T-helper 1 cell (primary cell): ENCODE results near the gene MYZAP.

Source experiments
- DNase-seq, 5 donors: peaks; one replicate each; pipeline ENCODE4 v3.0.0-alpha.2; 2012 to 2020

Gene MYZAP

DNA sequence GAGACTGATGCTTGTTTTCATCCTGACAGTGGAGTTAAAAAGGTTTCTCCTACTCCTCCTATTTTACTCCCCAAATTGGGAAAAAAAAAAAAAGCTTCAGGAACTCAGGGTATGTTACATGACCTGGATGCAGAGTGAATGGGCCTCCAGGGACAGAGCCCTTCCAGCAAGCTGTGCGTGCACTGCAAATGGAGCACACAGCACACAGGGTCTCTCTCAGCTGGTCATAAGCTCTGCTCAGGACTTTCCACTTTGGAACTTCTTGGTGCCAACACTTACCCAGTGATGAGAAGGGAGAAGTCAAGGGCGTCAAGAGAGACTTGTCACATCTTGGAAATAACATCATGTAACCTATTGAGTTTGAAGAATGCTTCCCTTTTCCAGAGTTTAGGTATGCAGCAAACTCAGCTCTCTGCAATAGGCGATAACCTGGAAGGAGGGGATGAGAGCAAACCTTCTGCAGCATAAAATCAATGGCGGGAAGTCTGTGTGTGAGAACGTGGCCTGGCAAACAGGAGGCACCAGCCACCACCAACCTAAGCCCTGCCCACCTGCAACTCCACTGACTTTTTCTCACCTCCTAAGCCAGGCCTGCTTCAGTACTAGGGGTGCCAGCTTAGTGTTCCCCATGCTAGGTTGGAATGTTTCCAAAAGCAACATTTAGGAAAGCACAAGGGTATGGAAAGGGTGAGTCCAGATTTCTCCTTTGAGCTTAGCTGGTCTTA is 39.8 kb downstream of the MYZAP start:
- no peak for DNase-seq

DNA sequence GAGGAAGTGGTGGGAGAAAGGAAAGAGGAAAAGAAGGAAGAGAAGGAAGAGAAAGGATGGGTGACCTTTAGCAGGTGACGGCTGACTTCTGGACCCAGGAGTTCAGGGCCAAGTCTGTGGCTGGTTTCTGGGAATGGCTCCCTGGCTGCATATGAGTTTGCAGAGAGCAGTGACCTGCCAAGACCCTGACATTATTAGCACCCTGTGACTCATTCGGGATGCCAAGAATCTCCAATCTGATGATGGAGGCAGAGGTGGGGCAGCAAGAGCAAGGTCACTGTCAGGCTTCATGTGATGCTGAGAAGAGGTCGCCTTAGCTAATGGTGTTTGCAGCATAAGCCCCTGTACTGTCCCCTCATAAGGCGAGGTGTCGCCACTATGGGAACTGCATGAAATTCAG is 42.6 kb downstream of the MYZAP start:
- no peak for DNase-seq

DNA sequence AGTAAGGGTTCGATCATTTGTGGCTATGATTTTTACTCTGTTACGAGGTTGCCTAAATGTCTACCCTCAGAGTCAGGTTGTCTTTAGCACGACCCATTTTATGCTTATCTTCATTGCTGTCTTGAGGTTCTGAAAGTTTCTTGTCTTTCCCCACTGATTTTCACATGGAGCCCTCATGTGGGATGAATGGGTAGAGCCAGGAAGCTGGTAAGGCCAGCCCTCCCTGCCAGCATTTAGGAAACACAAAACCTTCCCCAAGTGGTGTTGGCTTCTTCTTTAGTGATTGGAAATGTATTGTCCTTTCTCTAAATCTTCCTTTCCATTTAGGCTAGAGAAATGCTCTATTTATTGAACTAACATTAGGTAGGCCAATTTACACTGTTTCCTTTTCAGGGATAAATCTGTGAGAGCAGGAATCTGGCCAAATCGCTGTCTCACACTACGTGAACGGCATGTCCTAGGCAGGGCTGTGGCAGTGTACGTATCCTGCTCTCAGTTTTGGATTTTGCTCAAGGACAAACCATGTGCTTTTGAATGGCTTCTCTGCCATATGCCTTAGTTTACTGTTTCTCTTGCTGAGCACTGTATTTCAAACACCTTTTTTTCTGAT is 43.7 kb downstream of the MYZAP start:
- DNase-seq, result no peak

DNA sequence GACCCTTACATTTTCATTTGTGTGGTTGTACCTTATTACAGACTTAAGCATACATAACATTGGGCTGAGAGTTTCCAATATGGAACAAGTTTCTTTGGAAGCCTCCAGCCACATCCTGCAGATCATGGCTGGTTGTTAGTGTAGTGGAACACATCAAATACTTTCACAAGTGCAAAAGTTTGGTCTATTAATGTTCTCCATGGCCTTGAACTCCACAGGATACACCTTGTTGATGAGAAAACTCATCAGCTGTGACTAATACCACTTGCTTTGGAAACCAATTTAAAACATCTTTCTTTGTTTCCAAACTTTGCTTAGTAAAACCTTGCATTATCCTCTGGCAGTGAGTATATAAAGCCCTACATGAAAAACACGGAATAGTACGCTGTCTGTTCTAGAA is 46.1 kb downstream of the MYZAP start:
- no peak for DNase-seq

DNA sequence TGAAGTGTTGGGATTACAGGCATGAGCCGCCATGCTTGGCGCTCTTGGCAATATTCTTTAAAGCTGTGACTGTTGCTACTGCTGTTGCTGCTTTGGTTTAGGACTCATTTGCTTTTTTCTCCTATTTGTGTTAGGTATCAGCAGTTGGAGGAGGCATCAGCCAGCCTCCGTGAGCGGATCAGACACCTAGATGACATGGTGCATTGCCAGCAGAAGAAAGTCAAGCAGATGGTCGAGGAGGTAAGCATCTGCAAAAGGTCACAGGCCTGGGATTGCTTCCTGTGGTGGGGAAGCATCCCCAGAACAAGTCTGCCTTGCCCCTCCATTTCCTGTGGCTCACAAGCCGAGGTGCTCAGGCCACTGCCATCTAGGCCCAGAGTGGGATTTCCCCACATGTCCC is 47.6 kb downstream of the MYZAP start:
- DNase-seq, result no peak

DNA sequence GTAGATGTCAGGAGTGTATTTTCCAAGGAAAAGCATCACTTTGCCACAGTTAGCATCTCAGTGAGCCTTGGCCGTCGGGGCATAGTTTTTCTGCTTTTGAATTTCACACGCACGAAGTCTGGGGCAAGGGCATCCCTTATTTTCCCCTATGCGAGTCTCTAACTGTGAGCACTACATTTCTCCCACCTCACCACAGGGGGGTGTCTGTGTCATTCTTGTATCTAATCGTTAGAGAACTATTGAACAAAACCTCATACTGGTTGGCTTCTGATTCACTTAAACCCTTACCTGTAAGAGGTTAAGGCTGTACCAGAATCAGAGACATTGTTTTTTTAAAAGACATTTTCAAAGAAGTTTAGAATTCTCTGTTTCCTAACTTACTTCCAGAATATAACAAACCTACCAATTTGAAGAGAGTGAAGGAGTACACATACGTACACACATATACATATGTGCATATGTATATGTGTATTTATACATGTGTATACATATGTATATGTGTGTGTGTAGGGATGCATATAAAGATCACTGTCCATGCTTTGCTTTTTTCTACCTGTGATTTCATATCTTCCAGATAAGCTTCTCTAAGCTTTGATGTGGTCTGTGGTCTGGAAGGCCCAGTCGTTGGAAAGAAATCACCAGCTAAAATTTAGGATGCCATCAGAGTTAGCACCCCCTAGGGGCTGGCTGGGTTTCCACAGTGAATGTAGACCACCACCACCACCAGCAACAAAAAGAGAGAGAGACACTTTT is 49.4 kb downstream of the MYZAP start:
- DNase-seq, result no peak

DNA sequence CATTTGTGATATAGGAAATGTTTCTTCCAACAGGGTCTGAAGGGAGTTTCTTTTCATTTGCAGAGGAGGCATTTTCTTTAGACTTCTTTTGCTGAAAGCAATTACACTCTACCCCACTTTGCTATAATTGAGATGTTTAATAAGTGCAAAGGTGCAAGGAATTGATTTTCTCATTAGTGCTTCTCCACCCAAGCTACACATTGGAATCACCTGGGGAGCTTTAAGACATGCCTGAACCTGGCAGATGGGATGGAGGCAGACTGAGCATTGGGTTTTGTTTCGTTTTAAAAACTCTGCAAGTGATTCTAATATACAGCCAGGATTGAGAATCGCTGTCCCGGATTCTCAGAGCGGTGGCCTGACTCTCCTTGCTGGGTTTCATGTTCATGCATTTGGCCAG is 52.1 kb downstream of the MYZAP start:
- no peak for DNase-seq

DNA sequence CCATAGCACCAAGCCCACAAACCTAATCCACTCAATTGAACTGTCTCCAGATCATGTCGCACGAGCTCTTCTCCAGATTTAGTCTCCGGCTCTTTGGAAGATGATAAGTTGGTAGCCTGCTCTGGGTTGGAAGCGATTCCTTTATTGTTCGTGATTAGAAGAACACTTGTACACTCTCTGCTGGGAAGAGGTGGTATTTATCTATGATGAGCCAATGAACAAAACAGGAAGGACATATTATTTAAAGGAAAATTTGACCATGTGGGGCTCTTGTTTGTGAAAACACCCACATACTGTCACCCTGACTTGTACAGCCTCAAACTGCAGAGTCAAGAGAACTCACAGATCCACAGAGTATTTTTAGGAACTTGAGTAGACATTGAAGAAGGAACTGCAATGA is 54.4 kb downstream of the MYZAP start:
- no peak for DNase-seq

DNA sequence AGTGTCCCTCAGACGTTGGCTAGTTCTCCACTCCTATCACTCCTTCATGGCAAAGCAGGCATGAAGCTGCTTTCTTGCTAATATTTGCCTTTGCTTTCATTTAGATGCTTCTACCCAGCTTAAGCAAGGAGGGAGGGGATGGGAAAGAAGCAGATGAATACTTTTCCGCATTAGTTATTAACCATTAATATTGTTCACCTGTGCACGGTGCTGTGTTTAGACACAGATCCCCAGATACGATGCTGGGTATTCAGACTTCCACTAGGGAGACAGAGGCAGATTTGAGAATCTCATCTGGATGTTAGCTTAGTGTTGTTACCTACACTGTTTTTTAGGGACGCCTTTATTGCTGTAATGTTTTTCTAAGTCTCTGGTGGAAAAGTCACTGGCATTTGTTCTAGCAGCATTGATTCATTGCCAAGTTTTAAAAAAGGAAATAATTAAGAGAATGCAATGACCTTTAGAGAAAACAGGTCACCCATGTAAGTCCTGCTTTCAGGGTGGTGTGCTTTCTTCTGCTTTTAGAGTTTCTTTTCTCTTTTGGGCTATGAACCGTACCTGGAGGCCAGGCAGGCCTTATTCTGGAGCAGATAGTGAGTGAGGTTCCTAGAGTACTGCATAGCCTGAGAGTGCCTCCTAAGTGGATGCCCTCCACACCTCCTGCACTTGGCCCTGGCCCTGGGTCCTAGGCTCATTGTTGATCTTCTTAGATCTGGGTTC is 55.5 kb downstream of the MYZAP start:
- DNase-seq, result no peak

DNA sequence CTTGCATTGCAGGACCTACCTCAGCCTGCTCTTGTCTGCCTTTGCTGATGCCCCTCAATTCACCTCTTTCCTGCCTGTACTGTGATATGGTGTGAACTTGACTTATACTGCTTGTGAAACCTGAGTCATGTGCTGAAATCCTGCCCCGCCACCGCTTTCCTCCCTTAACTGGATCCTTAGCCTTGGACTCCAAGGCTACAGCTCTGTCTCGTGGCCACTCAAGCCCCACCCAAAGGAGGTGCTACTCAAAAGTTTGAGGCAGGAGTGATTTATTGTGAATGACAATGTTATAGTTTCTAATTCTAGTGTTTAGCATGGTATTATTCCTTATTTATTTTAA is 56.1 kb downstream of the MYZAP start:
- no peak for DNase-seq

DNA sequence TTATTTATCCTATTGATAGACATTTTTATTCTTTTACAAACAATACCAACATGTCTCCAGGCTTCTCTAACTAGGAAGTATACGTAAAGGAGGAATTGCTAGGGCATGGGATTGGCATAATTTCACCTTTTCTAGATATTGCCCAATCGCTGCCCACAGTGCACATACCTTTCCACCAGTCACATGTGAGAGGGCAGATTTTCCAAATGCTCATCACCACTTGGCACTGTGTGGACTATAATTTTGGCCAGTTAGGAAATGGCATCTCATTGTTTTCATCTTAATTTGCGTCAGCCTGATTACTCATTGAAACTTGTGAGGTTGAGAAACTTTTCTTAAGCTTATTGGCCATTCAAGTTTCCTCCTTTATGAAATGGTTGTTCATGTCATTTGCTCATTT is 57.4 kb downstream of the MYZAP start:
- DNase-seq, result no peak

DNA sequence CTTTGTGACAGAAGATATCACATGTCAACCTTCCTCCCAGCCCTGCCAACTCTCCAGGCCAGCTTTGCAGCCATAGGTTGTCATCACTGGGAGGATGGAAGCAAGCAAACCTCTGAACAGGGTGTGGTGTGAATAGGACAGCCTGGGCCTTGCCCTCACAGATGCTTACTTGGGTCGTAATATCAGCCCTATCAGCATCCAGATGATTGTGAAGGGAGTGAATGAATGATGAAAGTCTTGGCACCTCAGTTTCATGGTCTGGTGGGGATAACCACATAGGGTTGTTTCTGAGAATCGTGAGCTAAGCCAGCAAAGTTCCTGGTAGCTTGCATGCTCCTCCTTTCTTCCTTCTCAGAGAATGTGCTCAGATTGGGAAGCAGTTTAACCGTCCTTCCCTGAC is 59.7 kb downstream of the MYZAP start:
- DNase-seq, result peak in 1 of 5 donors; percentile 15

DNA sequence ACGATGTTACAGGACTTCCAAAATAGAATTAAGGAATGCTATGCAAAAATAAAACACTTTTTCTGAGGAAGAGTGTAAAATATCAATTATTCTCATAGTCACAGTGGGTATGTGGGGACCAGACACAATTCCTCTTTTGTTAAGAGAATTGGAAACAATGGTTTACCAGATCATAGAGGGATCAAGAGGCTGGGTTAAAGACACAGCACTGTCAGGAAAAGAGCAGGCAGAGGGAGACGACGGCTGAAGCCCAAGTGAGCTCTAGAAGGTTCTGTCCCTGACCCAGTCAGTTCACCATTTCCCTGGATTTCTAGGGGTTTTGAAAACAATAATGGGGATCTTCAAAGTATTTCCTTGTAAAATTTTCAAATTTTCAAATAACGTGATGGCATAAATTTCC is 60.8 kb downstream of the MYZAP start:
- no peak for DNase-seq

DNA sequence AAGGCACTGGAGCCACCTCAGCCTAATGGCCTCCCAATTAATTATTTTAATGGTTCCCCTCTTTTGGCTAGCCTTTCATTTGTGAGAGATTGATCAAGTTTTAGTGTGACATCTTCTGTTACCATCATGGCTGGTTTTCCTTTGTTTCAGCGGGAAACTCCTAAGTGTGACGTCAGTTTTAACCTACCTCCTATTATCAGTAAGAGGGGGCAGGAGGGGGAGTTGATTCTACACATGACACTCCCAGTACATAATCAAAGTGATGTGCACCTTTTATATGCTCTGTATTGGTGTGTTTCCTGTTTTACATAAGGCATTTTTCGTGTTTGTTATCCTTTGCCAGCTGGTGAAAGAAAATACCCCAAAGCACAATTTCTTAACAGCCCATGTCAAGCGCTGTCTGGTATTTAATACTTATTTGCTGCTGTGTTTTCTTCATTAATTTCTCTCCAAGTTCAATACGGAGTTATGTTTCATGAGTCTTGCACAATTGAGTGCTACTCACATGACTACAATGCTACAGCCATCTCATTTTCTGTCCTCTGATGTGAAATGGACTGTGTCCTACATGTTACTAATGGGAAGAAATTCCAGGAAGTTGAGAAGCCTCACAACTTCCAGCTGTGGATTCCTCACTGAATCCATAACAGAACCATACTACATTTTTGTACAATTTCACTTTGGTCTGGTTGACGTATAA is 62.6 kb downstream of the MYZAP start:
- no peak for DNase-seq

DNA sequence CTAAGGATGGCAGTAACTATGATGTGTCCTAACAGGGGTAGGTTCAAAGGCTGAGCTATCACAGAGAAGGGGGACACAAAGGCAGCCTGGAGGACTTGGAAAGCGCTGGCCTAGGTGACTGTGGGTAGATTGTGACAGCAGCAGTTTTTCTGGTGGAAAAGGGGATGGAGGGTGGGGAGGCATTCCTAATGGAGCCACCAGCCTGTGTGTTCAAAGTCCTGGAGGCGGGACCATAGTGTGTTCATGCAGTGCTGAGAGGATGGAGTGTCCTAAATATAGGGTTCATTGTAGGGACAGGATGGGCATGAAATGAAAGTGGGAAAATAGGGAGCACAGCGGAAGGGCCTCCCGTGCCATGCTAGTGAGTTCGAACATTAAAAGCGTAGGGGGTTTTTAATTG is 63.3 kb downstream of the MYZAP start:
- no peak for DNase-seq

DNA sequence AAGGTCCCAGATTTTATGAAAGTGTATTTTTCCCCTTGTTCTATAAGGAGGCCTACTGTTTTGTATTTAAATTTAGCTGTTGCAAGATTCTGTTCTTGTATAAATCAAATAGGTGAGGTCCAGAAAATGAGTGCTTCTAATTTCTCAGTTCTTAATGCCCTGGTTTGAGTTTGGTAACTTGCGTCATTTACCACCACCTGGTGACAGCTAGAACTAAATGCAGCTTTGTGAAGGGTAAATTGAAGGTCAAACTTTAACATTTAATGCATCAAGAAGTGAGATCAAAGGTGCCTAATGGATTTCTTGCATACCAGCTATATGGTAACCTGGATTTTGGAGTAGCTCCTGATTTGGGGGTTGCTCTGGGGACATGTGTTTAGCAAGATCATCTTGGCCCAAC is 64.1 kb downstream of the MYZAP start:
- no peak for DNase-seq

DNA sequence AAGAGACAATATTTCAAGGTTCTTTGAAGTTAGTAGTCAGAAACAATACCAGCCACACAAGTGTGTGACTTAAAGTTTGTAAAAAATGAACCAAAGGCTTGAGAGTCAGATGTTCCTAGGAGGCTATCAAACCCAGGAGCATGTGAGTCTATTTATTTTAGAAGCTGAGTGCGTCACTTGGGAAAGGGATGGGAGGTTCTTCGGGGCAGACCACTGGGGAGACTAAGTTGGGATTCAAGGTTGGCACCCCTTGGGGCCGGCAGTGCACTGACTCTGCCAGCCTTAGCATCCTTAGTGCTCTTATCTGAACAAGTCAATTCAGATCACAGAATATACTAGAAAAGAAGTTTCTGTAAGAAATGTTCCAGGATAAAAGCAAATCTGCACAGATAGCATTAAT is 64.7 kb downstream of the MYZAP start:
- DNase-seq, result no peak

DNA sequence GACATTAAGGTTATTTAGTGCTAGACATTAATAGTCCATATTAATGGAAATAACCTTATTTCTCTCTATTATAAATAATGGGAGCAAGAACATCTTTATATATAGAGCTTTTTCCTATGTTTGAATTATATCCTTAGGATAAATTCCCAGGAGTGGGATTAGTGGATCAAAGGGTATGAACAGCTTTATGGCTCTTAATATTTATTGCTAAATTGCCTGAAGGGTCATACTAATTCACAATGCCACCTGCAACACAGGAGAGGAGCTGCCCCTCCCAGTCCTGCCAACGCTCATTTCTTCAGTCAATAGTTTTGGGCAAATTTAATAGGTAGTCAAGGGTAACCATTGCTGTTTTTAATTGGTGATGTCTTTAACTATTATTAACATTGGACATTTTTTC is 65.9 kb downstream of the MYZAP start:
- DNase-seq, result no peak

DNA sequence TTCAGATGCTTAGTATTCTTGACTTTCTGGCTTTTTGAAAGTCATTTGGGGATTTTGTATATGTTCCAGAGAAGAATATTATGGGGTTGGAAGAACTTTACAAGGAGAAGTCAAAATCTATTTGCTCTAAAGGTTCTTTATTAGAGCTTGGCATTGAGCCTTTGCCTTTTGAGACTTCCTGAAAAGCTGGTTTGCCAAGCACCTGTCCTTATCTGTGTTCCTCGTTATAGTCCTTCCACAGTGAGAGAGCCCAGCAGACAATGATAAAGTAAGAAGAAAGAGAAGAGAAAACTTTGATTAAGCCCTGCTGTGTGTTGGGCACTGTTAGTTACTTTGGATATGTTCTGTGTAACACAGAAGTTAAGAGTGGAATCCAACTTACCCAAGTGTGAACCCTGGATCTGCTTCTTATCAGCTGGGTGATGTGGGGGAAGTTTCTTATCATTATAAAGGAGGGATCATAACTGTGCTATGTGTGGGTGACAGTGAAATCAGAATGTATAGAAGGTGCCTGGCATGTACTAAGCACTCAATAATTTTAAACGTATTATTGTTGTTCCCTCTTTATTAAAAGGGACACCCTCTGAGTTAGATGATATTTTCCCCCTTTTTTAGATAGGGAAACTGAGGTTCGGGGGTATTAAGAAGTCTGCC is 70.5 kb downstream of the MYZAP start:
- no peak for DNase-seq

DNA sequence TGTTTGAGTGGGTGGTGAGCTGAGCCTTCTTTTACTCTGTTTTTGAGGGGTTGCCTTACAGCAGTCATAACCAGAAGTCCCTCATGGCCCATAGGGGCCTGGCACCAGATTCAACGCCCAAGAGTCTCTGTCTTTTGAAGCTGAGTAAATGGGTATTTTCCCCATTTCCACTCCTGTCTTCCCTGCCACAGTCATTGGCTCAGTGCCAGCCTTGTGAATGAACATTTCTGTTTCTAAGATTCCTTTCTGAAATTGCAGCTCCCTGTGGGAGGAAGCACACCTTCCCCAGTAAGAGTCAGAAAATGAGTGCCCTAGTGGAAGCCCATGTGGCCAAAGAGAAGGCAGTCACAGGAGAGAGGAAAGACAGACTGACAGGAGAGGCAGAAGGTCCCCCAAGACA is 71.1 kb downstream of the MYZAP start:
- DNase-seq, result no peak

DNA sequence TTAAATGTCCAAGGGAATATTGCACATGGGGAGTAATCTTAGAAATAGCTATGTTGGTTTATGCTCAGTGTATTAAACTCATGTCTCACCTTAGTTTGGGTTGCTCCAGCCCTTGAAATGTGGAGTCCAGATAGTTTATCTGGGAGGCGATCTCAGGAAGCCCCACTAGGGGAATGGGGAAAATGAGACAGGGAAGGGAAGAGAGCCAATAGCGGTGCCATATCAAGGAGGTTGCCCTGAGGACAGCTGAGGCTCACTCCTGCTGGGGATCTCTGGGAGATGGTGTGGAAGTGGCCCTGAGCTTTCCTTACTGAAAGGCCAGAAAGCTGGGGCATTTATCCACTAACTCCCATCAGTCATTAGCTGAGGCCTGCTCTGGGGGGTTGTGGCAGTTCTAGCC is 71.6 kb downstream of the MYZAP start:
- no peak for DNase-seq

DNA sequence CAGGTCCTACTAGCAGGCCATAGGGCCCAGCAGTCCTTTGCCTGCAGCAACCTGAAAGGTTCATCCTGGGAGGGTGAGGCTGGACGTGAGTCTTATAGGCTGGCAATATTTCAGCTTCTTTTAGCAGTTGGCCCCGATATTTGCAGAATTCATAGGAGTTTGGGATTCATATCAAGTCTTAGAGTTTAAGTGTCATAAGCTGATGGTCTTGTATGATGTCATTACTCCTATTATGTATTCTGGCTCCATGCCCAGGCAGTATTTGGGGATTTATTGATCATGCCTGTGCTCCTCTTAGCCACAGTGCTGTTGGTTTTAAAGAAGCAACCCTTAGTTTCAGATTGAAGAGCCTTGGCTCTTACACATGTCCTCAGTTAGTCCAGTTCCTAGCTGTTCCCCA is 73.5 kb downstream of the MYZAP start:
- DNase-seq, result no peak

DNA sequence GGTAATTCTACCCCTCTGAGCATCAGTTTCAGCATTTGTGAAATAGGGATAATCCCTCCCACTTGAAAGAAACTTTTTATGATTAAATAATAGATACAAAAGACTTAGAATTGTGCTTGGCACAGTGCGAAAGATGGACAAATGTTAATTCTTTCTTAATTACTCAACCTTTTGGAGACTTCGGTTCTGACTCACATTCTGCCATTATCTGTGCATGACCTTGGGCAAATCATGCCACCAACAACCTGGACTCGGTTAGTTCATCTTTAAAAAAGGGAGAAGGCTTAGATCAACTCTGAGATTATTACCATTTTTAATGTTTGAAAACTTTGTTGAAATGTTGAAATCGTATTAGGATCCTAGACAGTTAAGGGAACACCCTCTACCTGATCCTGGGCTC is 74.2 kb downstream of the MYZAP start:
- DNase-seq, result no peak
